Astrocyte of the hippocampus (primary cell): ENCODE data around the gene TMEM107.

Experiments
- DNase-seq: peaks from one replicate; pipeline ENCODE4 v3.0.0; 2011; ENCODE audit warnings: low read depth, low spot score

Gene TMEM107

DNA sequence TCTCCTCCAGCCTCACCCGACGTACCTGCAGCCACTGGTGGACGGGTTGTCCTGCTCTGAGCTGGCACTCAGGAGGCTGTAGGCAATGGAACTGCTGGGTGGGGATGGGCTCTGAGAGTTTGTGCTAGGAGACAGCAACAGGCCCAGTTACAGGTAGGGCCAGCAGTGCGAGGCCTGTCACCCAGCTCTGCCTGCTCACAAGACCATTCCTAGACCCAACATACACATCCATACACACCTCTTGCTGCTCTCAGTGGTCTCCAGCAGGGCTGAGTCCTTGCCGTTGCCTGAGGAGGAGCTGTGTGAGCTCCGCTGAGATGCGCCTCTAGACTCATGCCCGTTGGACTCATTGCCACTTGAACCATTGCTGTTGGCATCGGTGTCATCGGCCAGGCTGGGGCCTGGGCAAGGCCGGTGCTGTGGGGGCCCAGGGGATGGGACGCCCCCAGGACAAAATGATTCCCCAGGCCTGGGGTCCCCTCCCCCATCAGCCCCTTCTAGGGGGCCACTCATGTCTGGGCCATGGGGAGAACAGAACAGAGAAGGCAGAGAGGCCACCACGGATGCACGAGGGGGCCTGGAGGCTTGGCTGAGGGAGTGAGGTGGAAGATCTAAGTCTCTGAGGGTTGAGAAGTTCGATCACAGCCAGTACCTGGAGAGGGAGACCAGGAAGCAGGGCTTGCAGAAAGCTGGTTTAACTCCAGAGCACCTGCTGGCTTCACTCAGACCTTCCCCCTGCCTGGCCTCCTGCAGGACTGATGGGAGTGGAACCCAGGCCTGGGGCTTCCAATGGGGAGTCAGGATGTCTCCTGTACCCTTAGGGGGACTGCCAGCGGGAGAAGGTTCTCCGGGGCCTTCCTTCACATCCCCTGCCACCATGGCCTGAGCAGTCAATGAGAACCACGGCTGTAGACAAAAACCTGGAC is 25.7 kb downstream of the TMEM107 start:
- DNase-seq, result no peak

DNA sequence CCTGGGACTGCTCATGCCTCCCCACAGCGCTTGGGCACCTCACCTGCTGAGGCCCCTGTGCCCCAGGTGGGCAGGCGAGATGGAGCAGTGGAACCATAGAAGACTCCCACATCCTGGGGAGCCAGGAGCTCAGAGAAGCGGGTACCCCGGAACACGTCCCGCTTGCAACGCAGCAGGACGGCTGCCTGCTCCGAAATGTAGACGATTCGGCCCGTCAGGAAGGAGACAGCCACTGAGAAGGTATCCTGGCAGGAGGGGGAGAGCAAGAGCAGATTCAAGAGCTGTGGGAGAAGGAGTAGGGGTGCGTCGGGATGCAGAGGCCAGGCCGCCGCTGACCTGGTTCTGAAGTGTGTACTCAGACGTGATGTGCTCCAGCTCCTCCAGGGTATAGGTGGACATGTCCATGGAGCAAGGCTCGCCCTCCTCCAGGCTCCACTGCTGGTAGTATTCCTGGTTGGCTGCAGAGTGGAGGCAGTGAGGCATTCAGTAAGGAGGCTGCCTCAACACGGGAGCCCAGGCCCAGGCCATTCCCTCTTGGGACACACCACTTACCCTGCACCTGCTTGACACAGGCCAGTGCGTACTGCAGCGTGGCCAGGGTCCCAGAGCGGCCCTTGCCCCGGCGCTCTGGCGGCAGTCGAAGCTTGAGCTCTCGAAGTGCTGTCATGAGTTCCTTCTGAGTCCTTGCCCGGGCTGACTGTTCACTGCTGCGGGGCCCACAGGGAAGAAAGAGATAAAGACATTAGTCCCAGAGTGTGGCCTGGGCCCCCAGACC is 26.6 kb downstream of the TMEM107 start:
- DNase-seq, result no peak

GRCh38 chr17:8148560-8148959 is 27.6 kb downstream of the TMEM107 start:
- no peak for DNase-seq

- no peak for DNase-seq
Observed at GRCh38 chr17:8147805-8148404, 28.3 kb downstream of the TMEM107 start.

DNA sequence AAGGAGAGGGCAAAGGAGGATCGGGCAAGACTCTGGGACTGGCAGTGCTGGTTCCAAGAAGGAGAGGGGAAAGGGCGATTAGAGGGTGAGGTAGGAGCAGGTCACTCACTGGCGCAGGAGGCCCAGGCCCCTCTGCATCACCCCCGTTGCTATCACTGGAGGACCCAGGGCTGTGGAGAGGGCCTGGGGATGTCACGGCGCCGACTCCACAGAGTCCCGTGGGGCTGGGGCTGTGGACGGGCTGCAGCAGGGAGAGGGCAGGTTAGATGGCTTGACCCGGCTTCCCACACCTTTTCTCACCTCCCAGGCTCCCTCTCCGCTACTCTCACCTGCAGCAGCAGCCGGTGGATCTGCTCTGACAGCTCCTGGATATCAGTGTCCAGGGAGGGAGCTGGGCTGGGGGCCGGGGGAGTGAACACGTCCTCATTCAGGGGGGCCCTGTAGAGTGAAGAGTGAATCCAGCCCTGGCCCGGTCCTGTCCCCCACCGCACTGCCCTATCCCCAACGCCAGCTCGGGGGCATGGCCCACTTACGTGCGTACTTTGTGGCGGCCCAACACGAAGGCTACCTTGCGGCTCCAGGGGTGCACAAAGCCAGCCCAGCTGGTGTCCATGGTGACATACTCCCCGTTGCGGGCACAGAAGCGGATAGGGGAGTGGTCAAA is 28.9 kb downstream of the TMEM107 start:
- DNase-seq, result no peak

GRCh38 chr17:8146381-8147140 is 29.6 kb downstream of the TMEM107 start:
- DNase-seq, result no peak

DNA sequence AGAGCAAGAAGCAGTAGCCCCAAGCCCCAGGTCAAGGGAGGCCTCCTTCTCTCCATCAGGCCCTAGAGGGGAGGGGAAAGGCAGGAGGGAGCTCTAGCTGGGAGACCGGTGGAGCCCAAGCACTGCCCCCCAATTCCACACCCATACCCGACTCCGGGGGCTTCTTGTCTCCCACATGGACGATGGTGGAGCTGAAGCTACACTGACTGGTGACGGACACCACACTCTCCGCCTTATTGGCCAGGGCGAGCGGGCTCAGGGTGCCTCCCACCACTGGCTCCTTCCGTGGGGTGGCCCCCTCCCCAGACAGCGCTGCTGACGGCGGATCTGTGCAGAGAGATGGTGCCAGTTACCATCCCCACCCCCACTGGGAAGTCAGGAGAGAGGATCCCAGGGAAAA is 30.4 kb downstream of the TMEM107 start:
- DNase-seq, result no peak

- no peak for DNase-seq
Observed at GRCh38 chr17:8144401-8145231, 31.6 kb downstream of the TMEM107 start.

GRCh38 chr17:8143581-8144400 is 32.4 kb downstream of the TMEM107 start:
- no peak for DNase-seq

DNA sequence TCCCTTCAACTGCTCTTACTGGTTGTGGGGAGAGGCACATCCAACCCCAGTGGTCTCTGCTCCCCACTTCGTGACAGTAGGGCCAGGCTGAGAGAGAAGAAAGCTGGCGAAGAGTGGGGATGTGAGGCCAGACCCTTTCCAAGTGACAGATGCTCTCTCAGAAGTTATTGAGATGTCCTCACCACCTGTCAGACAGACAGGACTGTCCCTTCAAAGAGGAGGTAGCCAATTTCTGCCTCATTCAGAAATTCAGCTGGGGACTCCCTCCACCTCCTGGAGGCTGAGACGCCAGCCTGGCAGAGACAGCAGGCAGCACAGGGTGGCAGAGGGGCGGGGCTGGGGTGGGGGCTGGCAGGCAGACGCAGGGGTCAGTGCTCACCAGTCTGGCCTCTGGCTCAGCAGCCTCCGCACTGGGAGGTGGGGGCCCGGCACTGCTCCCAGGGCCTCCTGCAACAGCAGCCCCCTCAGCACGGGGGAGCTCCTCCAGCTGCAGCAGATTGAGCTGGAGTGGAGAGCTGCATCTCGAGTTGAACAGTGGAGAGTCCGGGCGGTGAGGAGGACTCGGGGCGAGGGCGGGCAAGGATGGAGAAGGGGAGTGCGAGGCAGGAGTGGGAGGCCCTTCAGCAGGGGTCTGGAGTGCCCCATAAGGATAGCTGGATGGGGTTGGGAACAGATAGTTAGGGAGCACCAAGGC is 33.1 kb downstream of the TMEM107 start:
- DNase-seq, result no peak

GRCh38 chr17:8142158-8142886 is 33.9 kb downstream of the TMEM107 start:
- DNase-seq, result no peak

DNA sequence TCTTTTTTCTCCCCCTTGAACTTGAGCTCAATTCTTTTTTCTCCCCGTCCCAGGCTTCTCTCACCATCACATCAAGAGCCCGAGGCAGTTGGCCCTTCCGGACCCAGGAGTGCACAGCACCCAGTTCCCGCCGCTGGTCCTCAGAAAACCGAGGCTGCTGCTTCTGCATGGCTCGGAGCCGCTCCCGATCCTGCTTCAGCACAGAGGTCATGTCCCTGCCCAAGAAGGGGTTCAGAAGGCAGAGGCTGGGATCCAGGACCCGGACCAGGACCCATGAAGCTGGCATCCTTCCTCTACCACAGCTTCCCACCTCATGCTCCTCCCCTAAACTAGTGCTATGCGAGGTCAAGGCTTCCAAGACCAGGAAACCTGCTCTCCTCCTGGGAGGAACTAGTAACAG is 34.4 kb downstream of the TMEM107 start:
- no peak for DNase-seq

DNA sequence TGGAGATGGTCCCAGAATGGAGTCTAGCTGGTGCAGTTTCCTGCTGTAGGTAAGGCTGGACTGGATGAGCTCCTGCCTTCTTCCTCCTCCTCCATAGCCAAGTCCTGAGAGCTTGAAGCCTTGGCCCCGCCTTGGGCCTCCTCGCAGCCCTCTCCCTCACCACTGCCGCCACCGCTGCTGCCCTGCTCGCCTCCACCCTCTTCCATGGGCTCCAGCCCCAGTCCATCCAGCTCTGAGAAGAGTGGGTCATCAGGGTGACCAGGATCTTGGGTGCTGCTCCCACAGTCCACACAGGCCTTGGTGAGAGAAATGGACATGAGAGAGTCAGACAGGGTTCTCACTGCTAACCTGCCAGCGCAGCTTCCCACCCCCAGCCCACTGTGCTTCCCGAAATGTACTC is 35.1 kb downstream of the TMEM107 start:
- no peak for DNase-seq

- DNase-seq, result no peak
Observed at GRCh38 chr17:8140065-8141029, 35.8 kb downstream of the TMEM107 start.

DNA sequence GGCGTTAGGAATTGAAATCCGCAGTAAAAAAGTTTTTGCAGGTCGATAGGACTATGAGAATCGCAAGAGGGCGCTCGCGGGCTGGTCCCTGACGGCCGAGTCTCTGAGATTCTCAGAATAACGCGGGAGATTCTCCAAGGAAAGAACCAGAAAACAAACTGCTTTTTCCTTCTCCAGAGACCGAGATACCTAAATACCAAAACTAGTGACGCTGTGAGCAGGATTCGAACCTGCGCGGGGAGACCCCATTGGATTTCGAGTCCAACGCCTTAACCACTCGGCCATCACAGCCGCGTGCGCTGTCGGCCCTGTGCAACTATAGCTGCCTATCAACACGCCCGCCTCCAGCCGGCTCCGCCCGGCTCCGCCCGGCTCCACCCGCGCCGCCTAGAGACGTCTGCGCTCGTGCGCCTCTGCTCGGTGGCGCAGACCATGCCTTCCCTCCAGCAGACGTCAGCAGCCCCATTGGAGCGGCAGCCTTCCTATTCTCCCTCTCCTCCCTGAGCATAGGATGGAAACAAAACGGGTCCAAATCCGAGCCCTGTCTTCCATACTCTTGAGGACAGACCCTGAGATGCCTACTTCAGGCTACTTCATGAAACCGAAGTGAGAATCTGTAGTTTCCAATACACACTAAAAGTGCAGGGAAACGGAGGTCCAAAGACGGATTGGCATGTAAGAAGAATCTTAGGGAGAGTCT is 37.4 kb downstream of the TMEM107 start:
- peak; percentile 98 for DNase-seq

DNA sequence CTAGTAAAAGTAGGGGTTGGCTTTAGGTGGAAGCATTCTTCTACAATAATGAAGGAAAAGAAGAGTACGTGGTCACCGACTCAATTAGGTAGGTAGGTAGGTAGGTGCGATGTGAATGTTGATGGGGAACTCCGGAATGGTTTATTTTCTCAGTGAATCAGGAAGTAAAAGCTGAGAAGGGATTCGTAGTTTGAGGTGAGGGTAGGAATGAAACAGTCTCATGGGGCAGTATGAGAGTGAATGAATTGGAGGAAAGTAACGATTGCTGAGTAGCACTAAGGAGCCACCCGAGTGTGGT is 37.9 kb downstream of the TMEM107 start:
- no peak for DNase-seq
